K562 (cell line): ENCODE data around the gene HBG1. TPM values are rescaled to one million over a fixed set of nuclear protein-coding genes. Genes with fewer than 3 reads are reported as not detected.

Experiments used
- EP400 ChIP-seq: fragments of 450-650 bp; IDR thresholded peaks from 2 replicates; pipeline ENCODE4 v1.6.1; 2017; ENCODE audit warnings: antibody characterized with exemption, mild to moderate bottlenecking, moderate library complexity
- KDM1A ChIP-seq, 2 experiments: fragments of 450-650 bp; IDR thresholded peaks; 2 replicates each; pipeline ENCODE4 v1.6.1; 2016; ENCODE audit warnings: mild to moderate bottlenecking in 2 of 2
- MTA2 ChIP-seq: fragments of 450-650 bp; IDR thresholded peaks from 2 replicates; pipeline ENCODE4 v1.6.1; 2016; ENCODE audit warnings: low read depth
- SMARCE1 ChIP-seq: fragments of 450-650 bp; IDR thresholded peaks from 2 replicates; pipeline ENCODE4 v1.7.1; 2016; ENCODE audit warnings: mild to moderate bottlenecking
- TAF7 ChIP-seq: fragments of 450-650 bp; IDR thresholded peaks from 2 replicates; pipeline ENCODE4 v1.6.1; 2016; ENCODE audit warnings: missing genetic modification characterization, missing compliant biosample characterization
- THRB ChIP-seq: fragments of 450-650 bp; formaldehyde crosslinking; conservative IDR thresholded peaks from 2 replicates; pipeline ENCODE4 v1.4.0; 2022; ENCODE audit warnings: mild to moderate bottlenecking, missing genetic modification characterization
- polyA plus RNA-seq, 8 experiments: library from polyadenylated mRNA; depleted of rRNA in 4 of 8; stranded (reverse) in 5 of 8; unstranded in 3 of 8; fragments of >200 nt; fragmentation: Nextera tagmentation in 2 of 8; fragmentation: Illumina TruSeq in 1 of 8; extraction: Ambion mirVana in 2 of 8; extraction: Trizol in 1 of 8; gene quantifications; 2 replicates each; pipeline versions ENCODE4 v1.2.1 to v1.2.3, GENCODE V29; 2011 to 2014; ENCODE audit warnings: inconsistent platforms in 1 of 8, missing spikeins in 1 of 8
- total RNA-seq, 7 experiments: library from RNA; depleted of rRNA in 6 of 7; stranded (reverse); fragments of >200 nt in 6 of 7; fragmentation: Illumina TruSeq in 2 of 7; extraction: Trizol in 2 of 7; gene quantifications; 2 replicates each; pipeline versions ENCODE4 v1.2.1 to v1.2.3, GENCODE V29; 2011 to 2021; ENCODE audit warnings: low replicate concordance in 1 of 7
- TF ChIP-seq, protein P1 (sequence below): fragments of 450-650 bp; conservative IDR thresholded peaks from 2 replicates; pipeline ENCODE4 v1.6.1; 2016; ENCODE audit warnings: missing genetic modification characterization, low read depth, mild to moderate bottlenecking, control low read depth, missing compliant biosample characterization
- TF ChIP-seq, protein P2 (sequence below): fragments of 200-800 bp; sonication (Bioruptor generic); IDR thresholded peaks from 2 replicates; pipeline ENCODE4 v1.6.1; 2017; ENCODE audit warnings: missing genetic modification characterization, missing compliant biosample characterization
- TF ChIP-seq, protein P3 (sequence below): fragments of 450-650 bp; IDR thresholded peaks from 2 replicates; pipeline ENCODE4 v1.6.1; 2016; ENCODE audit warnings: mild to moderate bottlenecking, moderate library complexity

Gene HBG1
- total and polyA plus RNA-seq, 9 of the 15 experiments (the other 6 are each of a cell fraction or from before 2014, with no cell fraction given), result 1,066 to 16,338 (median 4,898) TPM

GRCh38 chr11:5235364-5236095, 14.1 kb downstream of the HBG1 start (continued):
- TF ChIP-seq THRB (CRISPR knock-in tag) (peak; percentile 56; the same call in 1 of the 2 replicates), KDM1A (IDR thresholded peaks at IDR 0.05) (peak in 1 of 2 experiments; percentile 49; a peak in 2 of 4 replicates), SMARCE1 (peak; percentile 60; the same call in 1 of the 2 replicates), TAF7 (no peak), MTA2 (peak; percentile 49), EP400 (no peak)
- TF ChIP-seq, protein P1, sequence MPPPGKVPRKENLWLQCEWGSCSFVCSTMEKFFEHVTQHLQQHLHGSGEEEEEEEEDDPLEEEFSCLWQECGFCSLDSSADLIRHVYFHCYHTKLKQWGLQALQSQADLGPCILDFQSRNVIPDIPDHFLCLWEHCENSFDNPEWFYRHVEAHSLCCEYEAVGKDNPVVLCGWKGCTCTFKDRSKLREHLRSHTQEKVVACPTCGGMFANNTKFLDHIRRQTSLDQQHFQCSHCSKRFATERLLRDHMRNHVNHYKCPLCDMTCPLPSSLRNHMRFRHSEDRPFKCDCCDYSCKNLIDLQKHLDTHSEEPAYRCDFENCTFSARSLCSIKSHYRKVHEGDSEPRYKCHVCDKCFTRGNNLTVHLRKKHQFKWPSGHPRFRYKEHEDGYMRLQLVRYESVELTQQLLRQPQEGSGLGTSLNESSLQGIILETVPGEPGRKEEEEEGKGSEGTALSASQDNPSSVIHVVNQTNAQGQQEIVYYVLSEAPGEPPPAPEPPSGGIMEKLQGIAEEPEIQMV (tag), result 0 out of 2 replicates have a peak, but pooled peaks have one; percentile 53
- TF ChIP-seq, protein P2, sequence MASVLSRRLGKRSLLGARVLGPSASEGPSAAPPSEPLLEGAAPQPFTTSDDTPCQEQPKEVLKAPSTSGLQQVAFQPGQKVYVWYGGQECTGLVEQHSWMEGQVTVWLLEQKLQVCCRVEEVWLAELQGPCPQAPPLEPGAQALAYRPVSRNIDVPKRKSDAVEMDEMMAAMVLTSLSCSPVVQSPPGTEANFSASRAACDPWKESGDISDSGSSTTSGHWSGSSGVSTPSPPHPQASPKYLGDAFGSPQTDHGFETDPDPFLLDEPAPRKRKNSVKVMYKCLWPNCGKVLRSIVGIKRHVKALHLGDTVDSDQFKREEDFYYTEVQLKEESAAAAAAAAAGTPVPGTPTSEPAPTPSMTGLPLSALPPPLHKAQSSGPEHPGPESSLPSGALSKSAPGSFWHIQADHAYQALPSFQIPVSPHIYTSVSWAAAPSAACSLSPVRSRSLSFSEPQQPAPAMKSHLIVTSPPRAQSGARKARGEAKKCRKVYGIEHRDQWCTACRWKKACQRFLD (CRISPR knock-in tag), result no peak
- TF ChIP-seq, protein P3, sequence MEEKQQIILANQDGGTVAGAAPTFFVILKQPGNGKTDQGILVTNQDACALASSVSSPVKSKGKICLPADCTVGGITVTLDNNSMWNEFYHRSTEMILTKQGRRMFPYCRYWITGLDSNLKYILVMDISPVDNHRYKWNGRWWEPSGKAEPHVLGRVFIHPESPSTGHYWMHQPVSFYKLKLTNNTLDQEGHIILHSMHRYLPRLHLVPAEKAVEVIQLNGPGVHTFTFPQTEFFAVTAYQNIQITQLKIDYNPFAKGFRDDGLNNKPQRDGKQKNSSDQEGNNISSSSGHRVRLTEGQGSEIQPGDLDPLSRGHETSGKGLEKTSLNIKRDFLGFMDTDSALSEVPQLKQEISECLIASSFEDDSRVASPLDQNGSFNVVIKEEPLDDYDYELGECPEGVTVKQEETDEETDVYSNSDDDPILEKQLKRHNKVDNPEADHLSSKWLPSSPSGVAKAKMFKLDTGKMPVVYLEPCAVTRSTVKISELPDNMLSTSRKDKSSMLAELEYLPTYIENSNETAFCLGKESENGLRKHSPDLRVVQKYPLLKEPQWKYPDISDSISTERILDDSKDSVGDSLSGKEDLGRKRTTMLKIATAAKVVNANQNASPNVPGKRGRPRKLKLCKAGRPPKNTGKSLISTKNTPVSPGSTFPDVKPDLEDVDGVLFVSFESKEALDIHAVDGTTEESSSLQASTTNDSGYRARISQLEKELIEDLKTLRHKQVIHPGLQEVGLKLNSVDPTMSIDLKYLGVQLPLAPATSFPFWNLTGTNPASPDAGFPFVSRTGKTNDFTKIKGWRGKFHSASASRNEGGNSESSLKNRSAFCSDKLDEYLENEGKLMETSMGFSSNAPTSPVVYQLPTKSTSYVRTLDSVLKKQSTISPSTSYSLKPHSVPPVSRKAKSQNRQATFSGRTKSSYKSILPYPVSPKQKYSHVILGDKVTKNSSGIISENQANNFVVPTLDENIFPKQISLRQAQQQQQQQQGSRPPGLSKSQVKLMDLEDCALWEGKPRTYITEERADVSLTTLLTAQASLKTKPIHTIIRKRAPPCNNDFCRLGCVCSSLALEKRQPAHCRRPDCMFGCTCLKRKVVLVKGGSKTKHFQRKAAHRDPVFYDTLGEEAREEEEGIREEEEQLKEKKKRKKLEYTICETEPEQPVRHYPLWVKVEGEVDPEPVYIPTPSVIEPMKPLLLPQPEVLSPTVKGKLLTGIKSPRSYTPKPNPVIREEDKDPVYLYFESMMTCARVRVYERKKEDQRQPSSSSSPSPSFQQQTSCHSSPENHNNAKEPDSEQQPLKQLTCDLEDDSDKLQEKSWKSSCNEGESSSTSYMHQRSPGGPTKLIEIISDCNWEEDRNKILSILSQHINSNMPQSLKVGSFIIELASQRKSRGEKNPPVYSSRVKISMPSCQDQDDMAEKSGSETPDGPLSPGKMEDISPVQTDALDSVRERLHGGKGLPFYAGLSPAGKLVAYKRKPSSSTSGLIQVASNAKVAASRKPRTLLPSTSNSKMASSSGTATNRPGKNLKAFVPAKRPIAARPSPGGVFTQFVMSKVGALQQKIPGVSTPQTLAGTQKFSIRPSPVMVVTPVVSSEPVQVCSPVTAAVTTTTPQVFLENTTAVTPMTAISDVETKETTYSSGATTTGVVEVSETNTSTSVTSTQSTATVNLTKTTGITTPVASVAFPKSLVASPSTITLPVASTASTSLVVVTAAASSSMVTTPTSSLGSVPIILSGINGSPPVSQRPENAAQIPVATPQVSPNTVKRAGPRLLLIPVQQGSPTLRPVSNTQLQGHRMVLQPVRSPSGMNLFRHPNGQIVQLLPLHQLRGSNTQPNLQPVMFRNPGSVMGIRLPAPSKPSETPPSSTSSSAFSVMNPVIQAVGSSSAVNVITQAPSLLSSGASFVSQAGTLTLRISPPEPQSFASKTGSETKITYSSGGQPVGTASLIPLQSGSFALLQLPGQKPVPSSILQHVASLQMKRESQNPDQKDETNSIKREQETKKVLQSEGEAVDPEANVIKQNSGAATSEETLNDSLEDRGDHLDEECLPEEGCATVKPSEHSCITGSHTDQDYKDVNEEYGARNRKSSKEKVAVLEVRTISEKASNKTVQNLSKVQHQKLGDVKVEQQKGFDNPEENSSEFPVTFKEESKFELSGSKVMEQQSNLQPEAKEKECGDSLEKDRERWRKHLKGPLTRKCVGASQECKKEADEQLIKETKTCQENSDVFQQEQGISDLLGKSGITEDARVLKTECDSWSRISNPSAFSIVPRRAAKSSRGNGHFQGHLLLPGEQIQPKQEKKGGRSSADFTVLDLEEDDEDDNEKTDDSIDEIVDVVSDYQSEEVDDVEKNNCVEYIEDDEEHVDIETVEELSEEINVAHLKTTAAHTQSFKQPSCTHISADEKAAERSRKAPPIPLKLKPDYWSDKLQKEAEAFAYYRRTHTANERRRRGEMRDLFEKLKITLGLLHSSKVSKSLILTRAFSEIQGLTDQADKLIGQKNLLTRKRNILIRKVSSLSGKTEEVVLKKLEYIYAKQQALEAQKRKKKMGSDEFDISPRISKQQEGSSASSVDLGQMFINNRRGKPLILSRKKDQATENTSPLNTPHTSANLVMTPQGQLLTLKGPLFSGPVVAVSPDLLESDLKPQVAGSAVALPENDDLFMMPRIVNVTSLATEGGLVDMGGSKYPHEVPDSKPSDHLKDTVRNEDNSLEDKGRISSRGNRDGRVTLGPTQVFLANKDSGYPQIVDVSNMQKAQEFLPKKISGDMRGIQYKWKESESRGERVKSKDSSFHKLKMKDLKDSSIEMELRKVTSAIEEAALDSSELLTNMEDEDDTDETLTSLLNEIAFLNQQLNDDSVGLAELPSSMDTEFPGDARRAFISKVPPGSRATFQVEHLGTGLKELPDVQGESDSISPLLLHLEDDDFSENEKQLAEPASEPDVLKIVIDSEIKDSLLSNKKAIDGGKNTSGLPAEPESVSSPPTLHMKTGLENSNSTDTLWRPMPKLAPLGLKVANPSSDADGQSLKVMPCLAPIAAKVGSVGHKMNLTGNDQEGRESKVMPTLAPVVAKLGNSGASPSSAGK, result no peak
